ENCODE results near the gene HEPACAM2.

The HEPACAM2 gene

DNA sequence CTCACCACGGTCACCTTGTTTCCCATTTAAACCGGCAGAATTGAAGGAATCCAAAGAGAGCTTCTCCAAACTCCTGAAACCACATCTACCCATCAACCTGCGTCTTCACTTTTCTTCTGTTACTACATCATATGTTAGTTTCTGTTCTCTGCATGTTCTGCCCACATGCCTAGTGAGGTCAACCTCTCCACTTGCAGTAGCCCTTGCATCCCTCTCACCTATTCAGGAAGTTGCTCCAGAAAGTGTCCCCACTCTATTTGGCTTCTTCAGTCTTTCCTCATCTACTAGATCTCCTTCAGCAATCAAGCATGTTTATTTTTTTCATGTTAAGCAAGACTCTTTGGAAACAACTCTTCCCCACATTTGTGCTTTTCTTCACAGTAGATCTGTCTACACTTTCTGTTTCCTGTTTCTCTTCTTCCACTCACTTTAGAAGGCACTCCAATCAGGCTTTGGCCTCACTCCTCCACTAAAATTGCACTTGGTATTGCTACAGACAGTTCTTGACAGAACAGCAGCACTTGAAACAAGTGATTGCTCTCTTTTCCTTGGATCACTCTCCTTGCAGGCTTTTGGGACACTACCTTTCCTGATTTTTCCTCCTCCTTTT lies 85.6 kb downstream of the HEPACAM2 start:
- no peak for TF ChIP-seq TAF1 (IDR thresholded peaks at IDR 0.05; ENCODE audit: low read depth)
- no peak for TF ChIP-seq CEBPB (IDR thresholded peaks at IDR 0.05)
- TF ChIP-seq, protein P1, sequence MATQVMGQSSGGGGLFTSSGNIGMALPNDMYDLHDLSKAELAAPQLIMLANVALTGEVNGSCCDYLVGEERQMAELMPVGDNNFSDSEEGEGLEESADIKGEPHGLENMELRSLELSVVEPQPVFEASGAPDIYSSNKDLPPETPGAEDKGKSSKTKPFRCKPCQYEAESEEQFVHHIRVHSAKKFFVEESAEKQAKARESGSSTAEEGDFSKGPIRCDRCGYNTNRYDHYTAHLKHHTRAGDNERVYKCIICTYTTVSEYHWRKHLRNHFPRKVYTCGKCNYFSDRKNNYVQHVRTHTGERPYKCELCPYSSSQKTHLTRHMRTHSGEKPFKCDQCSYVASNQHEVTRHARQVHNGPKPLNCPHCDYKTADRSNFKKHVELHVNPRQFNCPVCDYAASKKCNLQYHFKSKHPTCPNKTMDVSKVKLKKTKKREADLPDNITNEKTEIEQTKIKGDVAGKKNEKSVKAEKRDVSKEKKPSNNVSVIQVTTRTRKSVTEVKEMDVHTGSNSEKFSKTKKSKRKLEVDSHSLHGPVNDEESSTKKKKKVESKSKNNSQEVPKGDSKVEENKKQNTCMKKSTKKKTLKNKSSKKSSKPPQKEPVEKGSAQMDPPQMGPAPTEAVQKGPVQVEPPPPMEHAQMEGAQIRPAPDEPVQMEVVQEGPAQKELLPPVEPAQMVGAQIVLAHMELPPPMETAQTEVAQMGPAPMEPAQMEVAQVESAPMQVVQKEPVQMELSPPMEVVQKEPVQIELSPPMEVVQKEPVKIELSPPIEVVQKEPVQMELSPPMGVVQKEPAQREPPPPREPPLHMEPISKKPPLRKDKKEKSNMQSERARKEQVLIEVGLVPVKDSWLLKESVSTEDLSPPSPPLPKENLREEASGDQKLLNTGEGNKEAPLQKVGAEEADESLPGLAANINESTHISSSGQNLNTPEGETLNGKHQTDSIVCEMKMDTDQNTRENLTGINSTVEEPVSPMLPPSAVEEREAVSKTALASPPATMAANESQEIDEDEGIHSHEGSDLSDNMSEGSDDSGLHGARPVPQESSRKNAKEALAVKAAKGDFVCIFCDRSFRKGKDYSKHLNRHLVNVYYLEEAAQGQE (IDR thresholded peaks at IDR 0.05; ENCODE audit: low read depth) = no peak
- TF ChIP-seq EP300 (IDR thresholded peaks at IDR 0.05; ENCODE audit: borderline replicate concordance) = no peak

DNA sequence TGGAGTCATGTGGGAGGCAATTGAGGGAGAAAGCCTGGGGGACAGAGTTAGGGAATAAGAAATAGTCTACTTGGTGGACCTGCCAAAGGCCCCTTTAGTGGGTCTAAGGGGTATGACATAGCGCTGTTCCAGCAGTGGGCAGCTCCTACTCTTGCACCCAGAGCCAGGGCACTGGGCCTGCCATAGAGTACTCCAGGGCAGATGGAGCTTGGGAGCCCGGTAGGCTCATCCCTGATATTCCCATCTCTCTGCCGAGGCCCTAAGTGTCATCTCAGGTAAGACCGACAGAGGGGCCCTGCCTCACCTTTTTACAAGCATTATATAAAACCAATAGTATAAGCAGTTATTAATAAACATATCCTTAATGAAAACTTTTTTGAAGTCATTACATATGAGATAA lies 87.7 kb downstream of the HEPACAM2 start:
- TF ChIP-seq EGR1 (IDR thresholded peaks at IDR 0.05) (no peak), TCF12 (IDR thresholded peaks at IDR 0.05; ENCODE audit: low read depth) (no peak), TEAD4 (IDR thresholded peaks at IDR 0.05) (no peak), TAF1 (IDR thresholded peaks at IDR 0.05; ENCODE audit: low read depth) (no peak), RAD21 (IDR thresholded peaks at IDR 0.05; ENCODE audit: low read depth) (no peak), CEBPB (IDR thresholded peaks at IDR 0.05) (no peak), ZBTB7A (IDR thresholded peaks at IDR 0.05; ENCODE audit: low read depth) (no peak), YY1 (IDR thresholded peaks at IDR 0.05; ENCODE audit: low read depth) (no peak), CREB1 (IDR thresholded peaks at IDR 0.05; ENCODE audit: low read depth) (no peak), NFIC (IDR thresholded peaks at IDR 0.05) (no peak), FOXM1 (IDR thresholded peaks at IDR 0.05; ENCODE audit: borderline replicate concordance, low read depth) (no peak), EP300 (IDR thresholded peaks at IDR 0.05; ENCODE audit: borderline replicate concordance) (no peak)
- TF ChIP-seq, protein P2, sequence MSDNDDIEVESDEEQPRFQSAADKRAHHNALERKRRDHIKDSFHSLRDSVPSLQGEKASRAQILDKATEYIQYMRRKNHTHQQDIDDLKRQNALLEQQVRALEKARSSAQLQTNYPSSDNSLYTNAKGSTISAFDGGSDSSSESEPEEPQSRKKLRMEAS (IDR thresholded peaks at IDR 0.05) = no peak
- TF ChIP-seq, protein P3, sequence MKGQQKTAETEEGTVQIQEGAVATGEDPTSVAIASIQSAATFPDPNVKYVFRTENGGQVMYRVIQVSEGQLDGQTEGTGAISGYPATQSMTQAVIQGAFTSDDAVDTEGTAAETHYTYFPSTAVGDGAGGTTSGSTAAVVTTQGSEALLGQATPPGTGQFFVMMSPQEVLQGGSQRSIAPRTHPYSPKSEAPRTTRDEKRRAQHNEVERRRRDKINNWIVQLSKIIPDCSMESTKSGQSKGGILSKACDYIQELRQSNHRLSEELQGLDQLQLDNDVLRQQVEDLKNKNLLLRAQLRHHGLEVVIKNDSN (IDR thresholded peaks at IDR 0.05) = no peak

Data from Ishikawa (cell line).